Ammon's horn (tissue), 1 donor: ENCODE measurements around the gene RND3.
A peak's percentile ranks its signal among the peaks of the same experiment; 100 is the strongest.

Source experiments
- DNase-seq: peaks from one replicate; pipeline ENCODE4 v3.0.0-alpha.2; 2016; ENCODE audit warnings: low spot score

RND3 gene

GRCh38 chr2:150494234-150494945 lies 6.9 kb upstream of the RND3 start:
- no peak for DNase-seq

- no peak for DNase-seq
Measured at GRCh38 chr2:150491943-150492342, 4.5 kb upstream of the RND3 start.

GRCh38 chr2:150491430-150491829 lies 4.0 kb upstream of the RND3 start:
- no peak for DNase-seq

GRCh38 chr2:150490466-150490865 lies 3.0 kb upstream of the RND3 start:
- no peak for DNase-seq

DNA sequence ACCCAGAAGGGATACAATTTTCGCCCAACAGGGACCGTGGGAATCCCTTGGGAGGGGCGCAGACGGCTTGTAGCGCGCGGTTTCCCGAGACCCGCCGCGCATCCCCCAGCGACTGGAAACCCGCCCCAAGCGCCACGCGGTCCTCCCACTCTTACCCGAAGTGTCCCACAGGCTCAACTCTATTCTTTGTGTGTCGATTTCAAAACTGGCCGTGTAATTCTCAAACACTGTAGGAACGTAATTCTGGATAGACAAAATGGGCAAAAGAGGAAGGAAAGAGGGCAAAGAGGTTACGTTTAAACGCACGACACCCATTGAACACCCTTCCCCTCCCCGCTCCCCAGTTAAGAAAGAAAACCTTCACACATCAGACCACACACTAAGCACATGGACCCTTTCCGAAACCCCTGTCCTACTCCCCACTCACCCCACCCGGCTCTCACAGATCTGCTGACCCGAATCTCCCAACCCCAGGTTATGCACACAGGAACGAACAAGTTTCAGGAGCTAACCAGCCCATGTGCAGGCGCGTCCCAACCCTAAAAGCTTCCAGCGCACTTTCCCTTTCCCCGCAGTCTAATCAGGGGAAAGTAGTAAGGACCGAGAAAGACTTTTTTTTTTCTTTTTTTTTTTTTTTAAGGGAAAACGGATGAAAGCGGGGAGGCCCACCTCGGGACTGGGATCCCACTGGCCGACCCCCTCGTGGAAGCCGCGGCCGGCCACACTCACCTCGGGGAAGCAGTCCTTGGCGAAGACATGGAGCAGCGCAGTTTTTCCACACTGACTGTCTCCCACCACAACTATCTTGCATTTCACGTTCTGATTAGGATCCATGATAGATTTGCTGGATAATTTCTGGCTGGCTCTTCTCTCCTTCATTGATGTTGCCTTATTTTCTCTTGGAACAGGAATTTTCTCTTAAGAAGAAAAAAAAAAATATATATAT lies 655 bp downstream of the RND3 start:
- DNase-seq: peak; percentile 15

GRCh38 chr2:150485871-150486538 lies 1.5 kb downstream of the RND3 start:
- DNase-seq: peak; percentile 25

- DNase-seq: peak; percentile 56
Measured at GRCh38 chr2:150485114-150485870, 2.2 kb downstream of the RND3 start.

- no peak for DNase-seq
Measured at GRCh38 chr2:150484461-150485021, 2.9 kb downstream of the RND3 start.

DNA sequence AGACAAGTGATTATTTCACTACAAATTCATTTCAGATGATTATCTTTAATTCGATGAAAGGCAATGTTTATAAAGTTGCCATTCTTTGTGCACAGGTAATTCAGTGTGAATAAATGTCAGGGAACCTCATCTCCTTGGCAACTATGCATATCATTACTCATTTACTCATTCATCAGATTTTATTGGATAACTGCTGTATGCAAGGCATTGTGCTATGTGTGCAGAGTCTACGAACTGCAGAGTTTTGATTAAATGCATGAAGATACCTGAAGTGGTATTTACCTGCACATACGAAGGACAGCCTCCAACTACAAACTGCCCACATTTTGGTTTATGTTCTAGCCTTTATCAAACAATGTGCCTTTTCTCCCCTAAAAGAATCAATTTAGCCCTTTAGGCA lies 3.5 kb downstream of the RND3 start:
- no peak for DNase-seq

GRCh38 chr2:150483532-150483931 lies 3.9 kb downstream of the RND3 start:
- DNase-seq: no peak

DNA sequence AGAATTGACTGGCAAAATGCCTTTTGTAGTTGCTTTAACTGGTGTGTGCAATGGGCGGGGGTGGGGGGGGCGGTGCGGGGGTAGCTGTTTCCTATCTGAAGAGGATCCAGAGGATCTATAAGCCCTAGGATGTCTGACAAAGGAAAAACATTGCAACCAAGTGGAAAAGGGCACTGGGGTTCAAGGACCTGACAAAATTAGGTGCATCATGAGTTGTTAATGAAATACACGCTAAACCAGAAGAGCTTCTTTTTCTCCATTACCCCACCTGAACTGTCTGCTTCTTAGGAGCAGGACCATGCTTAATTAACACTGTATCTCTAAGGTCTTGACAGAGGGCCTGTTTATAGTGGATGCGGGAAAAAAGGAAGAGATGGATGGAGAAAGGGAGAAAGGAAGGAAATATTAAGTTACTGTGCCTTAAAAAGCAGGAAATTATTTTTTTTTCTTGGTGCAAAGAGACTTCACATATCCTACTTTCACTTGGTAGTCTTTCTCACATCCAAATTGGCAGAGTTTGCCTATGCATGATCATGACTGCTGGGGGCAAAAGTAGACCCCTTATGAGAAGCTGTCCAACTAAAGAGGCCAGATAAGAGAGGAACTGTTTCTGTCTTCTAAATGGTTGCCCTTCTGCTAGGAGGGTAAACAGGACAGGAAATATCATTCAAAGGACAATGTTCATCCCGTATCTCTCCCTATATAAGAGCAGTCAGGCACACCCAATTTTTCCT lies 4.6 kb downstream of the RND3 start:
- no peak for DNase-seq

GRCh38 chr2:150482111-150482510 lies 5.4 kb downstream of the RND3 start:
- no peak for DNase-seq

DNA sequence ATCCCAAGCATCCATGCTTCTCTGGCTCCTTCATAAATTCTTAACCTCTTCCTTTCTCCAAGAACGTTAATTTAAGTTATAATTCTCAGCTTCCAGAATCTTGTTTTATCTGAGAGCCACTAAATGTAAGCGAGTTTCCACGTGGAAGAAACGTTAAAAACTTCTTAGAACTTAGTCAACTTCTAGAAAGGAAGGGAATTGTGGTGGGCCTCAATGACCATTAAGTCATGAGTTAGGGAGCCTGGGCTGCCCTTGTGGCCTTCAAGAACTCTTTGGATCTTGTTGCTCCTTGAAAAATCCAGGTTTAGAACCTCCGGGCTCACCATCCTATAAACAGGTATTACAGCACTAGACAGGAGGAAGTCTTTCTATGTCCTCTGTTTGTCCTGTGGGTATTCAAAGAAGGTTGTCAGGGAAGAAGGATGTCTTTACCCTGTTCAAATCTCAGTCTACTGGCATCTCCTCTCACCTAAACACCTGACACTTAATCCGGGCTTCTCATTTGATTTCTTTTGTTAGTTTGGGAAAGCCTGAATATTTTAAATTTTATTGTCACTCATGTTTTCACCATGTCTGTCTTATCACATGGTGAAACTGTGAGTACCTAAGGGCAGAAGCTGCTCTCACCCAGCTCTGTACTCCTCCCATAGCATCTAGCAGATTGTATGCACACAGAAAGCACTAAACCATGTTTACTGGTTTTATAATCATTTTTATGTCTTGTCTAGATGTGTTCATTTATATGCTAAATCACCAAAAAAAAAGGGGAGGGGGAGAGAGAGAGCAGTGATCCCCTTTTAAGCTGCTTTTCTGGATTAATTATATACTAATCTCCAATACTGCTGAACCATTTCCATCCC lies 6.3 kb downstream of the RND3 start:
- no peak for DNase-seq

GRCh38 chr2:150480241-150480640 lies 7.2 kb downstream of the RND3 start:
- no peak for DNase-seq

GRCh38 chr2:150479075-150479915 lies 8.2 kb downstream of the RND3 start:
- DNase-seq: no peak

DNA sequence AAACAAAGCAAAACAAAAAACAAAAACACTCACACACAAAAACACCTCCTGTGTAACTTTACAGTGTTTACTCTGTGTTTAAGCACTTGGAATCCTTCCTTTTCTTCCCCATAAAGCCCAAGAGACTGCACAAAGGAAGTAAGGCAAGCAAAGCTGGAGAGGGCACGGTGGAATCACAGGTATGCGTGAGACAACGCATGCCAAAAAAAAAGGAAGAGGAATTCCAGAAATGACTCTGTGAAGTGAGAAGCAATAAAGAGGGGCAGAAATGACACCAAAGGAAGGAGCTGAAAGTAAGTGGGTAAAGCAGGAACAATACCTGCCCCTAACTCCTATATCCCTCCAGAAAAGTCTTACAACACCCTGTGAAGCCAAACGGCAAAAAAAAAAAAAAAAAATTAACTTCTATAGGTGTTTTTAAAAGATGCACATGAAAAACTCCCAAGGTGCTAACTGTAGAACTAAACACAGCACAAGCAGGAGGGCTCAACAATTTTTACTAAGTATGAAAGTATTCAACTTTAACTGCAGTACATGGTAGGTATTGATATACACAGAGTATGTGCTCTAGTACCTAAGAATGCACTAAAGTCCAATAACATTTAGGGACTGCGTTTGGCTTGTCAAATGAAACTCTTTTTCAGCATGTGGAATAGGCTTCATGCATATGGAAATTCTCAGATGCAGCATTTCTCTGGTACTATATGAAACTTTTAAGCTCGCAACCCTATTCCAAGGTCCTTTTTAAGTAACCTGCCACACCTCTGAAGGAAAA lies 9.1 kb downstream of the RND3 start:
- DNase-seq: no peak

GRCh38 chr2:150477347-150477746 lies 10.1 kb downstream of the RND3 start:
- DNase-seq: no peak

DNA sequence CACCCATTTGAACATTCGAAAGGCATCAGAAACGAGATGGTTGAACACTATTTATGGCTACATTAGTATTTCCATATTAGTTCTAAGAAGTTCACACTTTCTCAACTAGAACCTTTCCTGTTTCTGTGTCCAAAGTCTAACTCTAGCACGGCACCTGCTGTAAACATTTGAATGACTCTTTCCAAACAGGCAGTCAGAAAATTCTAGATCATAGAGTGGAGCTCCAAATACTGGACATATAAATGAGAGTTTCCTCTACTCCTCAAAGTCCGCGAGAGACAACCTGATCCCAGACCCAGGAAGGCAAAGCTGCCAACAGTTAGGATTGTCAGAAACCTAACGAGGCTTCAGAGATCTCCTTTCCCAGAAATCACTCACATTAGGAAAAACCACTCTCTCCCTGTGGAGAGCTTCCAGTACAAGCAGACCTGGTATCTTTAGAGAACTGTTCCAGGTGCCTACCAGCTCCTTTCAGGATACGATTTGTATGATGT lies 10.6 kb downstream of the RND3 start:
- DNase-seq: no peak
